ENCODE data around the gene HS6ST2. TPM values are rescaled to one million over a fixed set of nuclear protein-coding genes. Genes with fewer than 3 reads are reported as not detected.

The HS6ST2 gene
- total and polyA plus RNA-seq, 3 donors from 2014 or later: 3.7 to 13.3 (median 7.6) TPM

GRCh38 chrX:132714913-132715312 is 243.5 kb downstream of the HS6ST2 start:
- H3K4me3 ChIP-seq: no peak overlapping the region
- no peaks in the 10 kb centered on the region for H3K27me3 ChIP-seq
- H3K4me1 ChIP-seq: no peaks in the 10 kb centered on the region
- no peaks in the 10 kb centered on the region for H3K36me3 ChIP-seq (ENCODE audit: low read depth, missing control alignments)
- no peak for TF ChIP-seq CTCF (IDR thresholded peaks at IDR 0.05)
- TF ChIP-seq POLR2A (IDR thresholded peaks at IDR 0.05): no peak
- intact Hi-C loops (cut with DNase I; ENCODE audit: low total_unique reads): no loop called here
- no peak overlapping the region for H3K27ac ChIP-seq
- no peak for DNase-seq
- no peaks in the 10 kb centered on the region for H3K9me3 ChIP-seq
- 83 to 85% methylated on average over 1 to 5 of the region's 5 CpGs for WGBS, 2 donors

DNA sequence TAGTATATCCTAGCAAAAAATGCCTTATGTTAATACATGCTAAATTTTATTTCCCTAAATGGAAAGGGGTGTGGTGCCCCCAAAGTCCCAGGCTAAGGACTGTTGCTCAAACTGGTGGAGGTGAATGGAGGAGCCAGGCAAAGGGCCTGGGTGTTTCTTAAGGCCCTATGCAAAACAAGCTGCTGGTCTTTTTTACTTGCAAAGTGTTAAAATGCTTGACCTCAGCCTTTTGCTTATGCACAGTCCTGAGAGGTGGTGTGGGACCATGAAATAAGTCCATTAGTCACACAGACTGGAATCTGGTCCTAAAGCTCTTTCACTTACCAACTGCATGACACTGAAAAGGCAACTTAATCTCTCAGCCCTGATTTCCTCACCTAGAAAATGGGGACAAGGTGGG is 246.1 kb downstream of the HS6ST2 start:
- Histone ChIP-seq H3K36me3 (ENCODE audit: low read depth, missing control alignments) (no peaks in the 10 kb centered on the region), H3K27ac (no peak overlapping the region), H3K9me3 (no peaks in the 10 kb centered on the region), H3K27me3 (no peaks in the 10 kb centered on the region), H3K4me1 (no peaks in the 10 kb centered on the region), H3K4me3 (no peak overlapping the region)
- TF ChIP-seq CTCF (IDR thresholded peaks at IDR 0.05): no peak
- TF ChIP-seq POLR2A (IDR thresholded peaks at IDR 0.05): no peak
- intact Hi-C loops (cut with DNase I; ENCODE audit: low total_unique reads): no loop called here
- no peak for DNase-seq

GRCh38 chrX:132710656-132711155 is 247.7 kb downstream of the HS6ST2 start:
- H3K36me3 ChIP-seq (ENCODE audit: low read depth, missing control alignments): no peaks in the 10 kb centered on the region
- intact Hi-C loops (cut with DNase I; ENCODE audit: low total_unique reads): no loop called here
- no peak overlapping the region for H3K27ac ChIP-seq
- WGBS, 2 donors: 67 to 94% methylated on average over 1 of the region's 1 CpG
- H3K4me3 ChIP-seq: no peak overlapping the region
- TF ChIP-seq POLR2A (IDR thresholded peaks at IDR 0.05): no peak
- no peak for TF ChIP-seq CTCF (IDR thresholded peaks at IDR 0.05)
- DNase-seq: no peak
- no peaks in the 10 kb centered on the region for H3K4me1 ChIP-seq
- no peaks in the 10 kb centered on the region for H3K27me3 ChIP-seq
- no peaks in the 10 kb centered on the region for H3K9me3 ChIP-seq

DNA sequence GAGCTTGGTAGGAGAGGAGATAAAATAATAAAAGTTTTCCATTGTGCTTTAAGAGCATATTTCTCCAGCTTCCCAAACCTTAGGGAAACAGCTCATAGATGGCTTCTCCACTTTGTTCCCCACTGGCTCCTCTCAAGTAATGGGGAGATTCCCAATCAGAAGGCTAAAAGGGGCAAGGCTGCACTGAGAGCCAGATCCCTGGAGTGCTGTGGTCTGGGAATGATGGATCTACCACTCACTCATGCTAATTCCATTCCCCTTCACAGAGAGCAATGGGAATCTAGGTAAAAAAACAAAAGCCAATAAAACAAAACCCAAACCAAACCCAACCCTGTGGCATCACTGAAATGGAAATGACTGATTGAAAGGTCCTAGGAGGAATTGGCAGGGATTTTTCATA is 249.9 kb downstream of the HS6ST2 start:
- no peaks in the 10 kb centered on the region for H3K27me3 ChIP-seq
- DNase-seq: no peak
- H3K36me3 ChIP-seq (ENCODE audit: low read depth, missing control alignments): no peaks in the 10 kb centered on the region
- no peak overlapping the region for H3K4me3 ChIP-seq
- no peak overlapping the region for H3K27ac ChIP-seq
- intact Hi-C loops (cut with DNase I; ENCODE audit: low total_unique reads): no loop called here
- no peaks in the 10 kb centered on the region for H3K4me1 ChIP-seq
- no peak for TF ChIP-seq POLR2A (IDR thresholded peaks at IDR 0.05)
- TF ChIP-seq CTCF (IDR thresholded peaks at IDR 0.05): no peak
- H3K9me3 ChIP-seq: no peaks in the 10 kb centered on the region

GRCh38 chrX:132704769-132705168 is 253.7 kb downstream of the HS6ST2 start:
- TF ChIP-seq CTCF (IDR thresholded peaks at IDR 0.05) (no peak), POLR2A (IDR thresholded peaks at IDR 0.05) (no peak)
- no peaks in the 10 kb centered on the region for H3K27me3 ChIP-seq
- WGBS, 2 donors: 78 to 86% methylated on average over 2 of the region's 2 CpGs
- intact Hi-C loops (cut with DNase I; ENCODE audit: low total_unique reads): no loop called here
- H3K9me3 ChIP-seq: no peaks in the 10 kb centered on the region
- H3K4me1 ChIP-seq: no peaks in the 10 kb centered on the region
- H3K4me3 ChIP-seq: no peak overlapping the region
- H3K36me3 ChIP-seq (ENCODE audit: low read depth, missing control alignments): no peaks in the 10 kb centered on the region
- no peak overlapping the region for H3K27ac ChIP-seq
- no peak for DNase-seq

Measured in testis (tissue), 3 donors.